ENCODE measurements around the gene TMEM143.

DNA sequence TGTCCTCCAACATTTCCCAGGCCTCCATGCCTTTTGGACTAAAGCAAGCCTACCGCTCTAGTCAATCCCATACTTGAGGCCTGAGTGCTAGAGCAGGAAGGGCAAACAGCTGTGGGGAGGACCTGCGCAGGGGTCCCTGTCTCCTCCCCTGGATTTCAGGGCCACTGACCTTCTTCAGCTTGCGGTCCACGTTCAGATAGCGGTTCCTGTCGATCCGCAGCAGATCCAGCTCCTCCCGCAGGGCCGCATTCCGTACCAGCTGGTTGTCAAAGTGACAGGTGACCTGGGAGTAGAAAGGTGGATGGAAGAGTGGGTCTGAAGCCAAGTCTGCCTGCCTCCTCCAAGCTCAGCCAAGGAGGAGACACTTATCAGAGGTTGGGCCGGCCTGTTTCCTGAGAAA lies 52.4 kb downstream of the TMEM143 start:
- TF ChIP-seq, protein P1, sequence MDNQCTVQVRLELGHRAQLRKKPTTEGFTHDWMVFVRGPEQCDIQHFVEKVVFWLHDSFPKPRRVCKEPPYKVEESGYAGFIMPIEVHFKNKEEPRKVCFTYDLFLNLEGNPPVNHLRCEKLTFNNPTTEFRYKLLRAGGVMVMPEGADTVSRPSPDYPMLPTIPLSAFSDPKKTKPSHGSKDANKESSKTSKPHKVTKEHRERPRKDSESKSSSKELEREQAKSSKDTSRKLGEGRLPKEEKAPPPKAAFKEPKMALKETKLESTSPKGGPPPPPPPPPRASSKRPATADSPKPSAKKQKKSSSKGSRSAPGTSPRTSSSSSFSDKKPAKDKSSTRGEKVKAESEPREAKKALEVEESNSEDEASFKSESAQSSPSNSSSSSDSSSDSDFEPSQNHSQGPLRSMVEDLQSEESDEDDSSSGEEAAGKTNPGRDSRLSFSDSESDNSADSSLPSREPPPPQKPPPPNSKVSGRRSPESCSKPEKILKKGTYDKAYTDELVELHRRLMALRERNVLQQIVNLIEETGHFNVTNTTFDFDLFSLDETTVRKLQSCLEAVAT (IDR thresholded peaks at IDR 0.05), result no peak
- TF ChIP-seq, protein P2, sequence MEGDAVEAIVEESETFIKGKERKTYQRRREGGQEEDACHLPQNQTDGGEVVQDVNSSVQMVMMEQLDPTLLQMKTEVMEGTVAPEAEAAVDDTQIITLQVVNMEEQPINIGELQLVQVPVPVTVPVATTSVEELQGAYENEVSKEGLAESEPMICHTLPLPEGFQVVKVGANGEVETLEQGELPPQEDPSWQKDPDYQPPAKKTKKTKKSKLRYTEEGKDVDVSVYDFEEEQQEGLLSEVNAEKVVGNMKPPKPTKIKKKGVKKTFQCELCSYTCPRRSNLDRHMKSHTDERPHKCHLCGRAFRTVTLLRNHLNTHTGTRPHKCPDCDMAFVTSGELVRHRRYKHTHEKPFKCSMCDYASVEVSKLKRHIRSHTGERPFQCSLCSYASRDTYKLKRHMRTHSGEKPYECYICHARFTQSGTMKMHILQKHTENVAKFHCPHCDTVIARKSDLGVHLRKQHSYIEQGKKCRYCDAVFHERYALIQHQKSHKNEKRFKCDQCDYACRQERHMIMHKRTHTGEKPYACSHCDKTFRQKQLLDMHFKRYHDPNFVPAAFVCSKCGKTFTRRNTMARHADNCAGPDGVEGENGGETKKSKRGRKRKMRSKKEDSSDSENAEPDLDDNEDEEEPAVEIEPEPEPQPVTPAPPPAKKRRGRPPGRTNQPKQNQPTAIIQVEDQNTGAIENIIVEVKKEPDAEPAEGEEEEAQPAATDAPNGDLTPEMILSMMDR (IDR thresholded peaks at IDR 0.05 in 2 of 3, conservative IDR thresholded peaks at IDR 0.05 in 1 of 3; ENCODE audit: control insufficient read depth in 2 of 3, extremely low read depth in 1 of 3, insufficient read depth in 1 of 3, low read depth in 3 of 3, low read length in 3 of 3), result no peak
- TF ChIP-seq, protein P3, sequence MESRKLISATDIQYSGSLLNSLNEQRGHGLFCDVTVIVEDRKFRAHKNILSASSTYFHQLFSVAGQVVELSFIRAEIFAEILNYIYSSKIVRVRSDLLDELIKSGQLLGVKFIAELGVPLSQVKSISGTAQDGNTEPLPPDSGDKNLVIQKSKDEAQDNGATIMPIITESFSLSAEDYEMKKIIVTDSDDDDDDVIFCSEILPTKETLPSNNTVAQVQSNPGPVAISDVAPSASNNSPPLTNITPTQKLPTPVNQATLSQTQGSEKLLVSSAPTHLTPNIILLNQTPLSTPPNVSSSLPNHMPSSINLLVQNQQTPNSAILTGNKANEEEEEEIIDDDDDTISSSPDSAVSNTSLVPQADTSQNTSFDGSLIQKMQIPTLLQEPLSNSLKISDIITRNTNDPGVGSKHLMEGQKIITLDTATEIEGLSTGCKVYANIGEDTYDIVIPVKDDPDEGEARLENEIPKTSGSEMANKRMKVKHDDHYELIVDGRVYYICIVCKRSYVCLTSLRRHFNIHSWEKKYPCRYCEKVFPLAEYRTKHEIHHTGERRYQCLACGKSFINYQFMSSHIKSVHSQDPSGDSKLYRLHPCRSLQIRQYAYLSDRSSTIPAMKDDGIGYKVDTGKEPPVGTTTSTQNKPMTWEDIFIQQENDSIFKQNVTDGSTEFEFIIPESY (IDR thresholded peaks at IDR 0.05), result no peak
- no peak for TF ChIP-seq CHD2 (IDR thresholded peaks at IDR 0.05; ENCODE audit: borderline replicate concordance, low read depth, low read length)
- no peak for TF ChIP-seq POLR2AphosphoS2 (IDR thresholded peaks at IDR 0.05; ENCODE audit: low read depth, low read length)
- TF ChIP-seq ZNF274 (IDR thresholded peaks at IDR 0.05; ENCODE audit: insufficient read depth, insufficient read length), result no peak
- no peak for TF ChIP-seq POLR2A (IDR thresholded peaks at IDR 0.05; ENCODE audit: low read depth, low read length)
- no peak for TF ChIP-seq RELA (IDR thresholded peaks at IDR 0.05; ENCODE audit: borderline replicate concordance, partially characterized antibody)
- TF ChIP-seq RAD21 (IDR thresholded peaks at IDR 0.05; ENCODE audit: insufficient read depth, low read depth, low read length), result no peak
- no peak for TF ChIP-seq SUZ12 (IDR thresholded peaks at IDR 0.05; ENCODE audit: unreplicated experiment)
- TF ChIP-seq NR2C2 (IDR thresholded peaks at IDR 0.05; ENCODE audit: borderline replicate concordance, control insufficient read depth, insufficient read length, low read depth), result no peak
- TF ChIP-seq BCL11A (IDR thresholded peaks at IDR 0.05; ENCODE audit: low read depth, low read length), result no peak
- no peak for TF ChIP-seq TAF1 (IDR thresholded peaks at IDR 0.05; ENCODE audit: borderline replicate concordance, low read depth, low read length)

All from GM12878 (cell line).